GM19035 (cell line): Measurements from ENCODE around the gene ARPIN.
"Not testable (repeated sequence)": the region's sequence is repeated elsewhere in the genome, so short reads cannot be mapped to it uniquely, and the experiment has no call there.

Experiments
- ATAC-seq: cut with Tn5 transposase; IDR thresholded peaks from one replicate; pipeline ENCODE4 v1.9.1; 2021; ENCODE audit not compliant: unreplicated experiment

ARPIN gene

DNA sequence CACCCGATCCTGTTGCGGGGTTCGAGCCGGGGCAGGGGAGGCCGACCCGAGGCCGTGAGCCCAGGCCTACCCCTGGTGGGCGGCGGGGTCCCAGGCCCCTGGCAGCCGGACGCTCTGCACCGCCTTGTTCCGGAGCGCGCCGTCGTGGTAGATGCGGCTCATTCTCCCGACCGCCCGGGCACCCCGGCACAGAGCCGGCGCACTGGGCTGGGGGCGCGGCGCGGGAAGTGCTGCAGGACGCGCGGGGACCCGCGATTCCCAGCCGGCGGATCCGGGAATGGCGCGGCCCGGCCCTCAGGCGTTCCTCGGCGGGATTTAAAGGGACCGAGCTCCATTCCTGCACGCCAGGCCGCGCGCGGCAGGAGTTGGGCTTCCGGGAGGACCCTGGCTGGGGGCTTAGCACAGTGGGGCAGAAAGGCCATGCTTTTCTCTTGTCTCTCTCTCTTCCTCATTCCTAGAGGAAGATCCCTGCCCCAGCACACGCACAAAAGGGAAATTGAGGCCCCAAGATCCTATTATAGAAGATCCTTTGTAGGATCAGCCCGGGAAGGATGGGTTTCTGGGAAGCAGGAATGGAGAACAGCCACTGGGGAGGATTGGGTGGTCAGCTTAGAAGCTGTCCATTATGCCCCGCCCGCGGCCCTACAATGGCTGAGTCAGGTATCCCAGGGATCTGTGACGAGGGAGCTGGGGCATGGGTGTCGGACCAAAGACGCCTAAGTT lies at the start of gene ARPIN:
Gene ARPIN, minus strand, starts transcription at position 279 of the 723 bp plus-strand sequence. Its CDS starts 117 bp downstream, at position 162.
- ATAC-seq: no peak

DNA sequence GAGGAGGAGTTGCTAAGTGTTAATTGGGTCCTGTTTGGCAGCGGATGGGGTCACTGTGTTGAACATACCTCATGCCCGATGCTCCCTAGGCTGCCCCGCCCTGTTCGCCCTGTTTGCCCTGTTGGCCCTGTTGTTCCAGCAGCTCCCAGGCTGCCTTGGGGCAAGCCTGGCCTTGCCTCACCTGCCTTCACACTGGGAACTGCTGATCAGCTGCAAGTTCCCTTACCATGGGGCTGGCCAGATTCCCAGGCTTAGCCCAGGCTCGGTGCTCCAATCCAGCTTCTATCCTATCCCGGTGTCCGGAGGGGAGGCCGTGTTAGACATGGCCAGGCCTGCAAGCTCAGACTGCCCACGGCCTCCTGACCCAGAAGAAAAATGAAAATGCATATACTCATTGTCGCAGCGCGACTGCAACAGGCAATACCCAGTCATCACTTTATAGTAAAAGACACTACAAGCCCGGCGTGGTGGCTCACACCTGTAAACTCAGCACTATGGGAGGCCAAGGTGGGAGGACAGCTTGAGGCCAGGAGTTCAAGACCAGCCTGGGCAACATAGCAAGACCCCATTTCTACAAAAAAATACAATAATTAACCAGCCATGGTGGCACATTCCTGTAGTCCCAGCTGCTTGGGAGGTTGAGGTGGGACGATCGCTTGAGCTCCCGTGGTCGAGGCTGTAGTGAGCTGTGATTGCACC lies 45.5 kb upstream of the ARPIN start:
- ATAC-seq: no peak

- ATAC-seq: not testable (repeated sequence)
Measured at GRCh38 chr15:89955449-89955998, 42.8 kb upstream of the ARPIN start.

DNA sequence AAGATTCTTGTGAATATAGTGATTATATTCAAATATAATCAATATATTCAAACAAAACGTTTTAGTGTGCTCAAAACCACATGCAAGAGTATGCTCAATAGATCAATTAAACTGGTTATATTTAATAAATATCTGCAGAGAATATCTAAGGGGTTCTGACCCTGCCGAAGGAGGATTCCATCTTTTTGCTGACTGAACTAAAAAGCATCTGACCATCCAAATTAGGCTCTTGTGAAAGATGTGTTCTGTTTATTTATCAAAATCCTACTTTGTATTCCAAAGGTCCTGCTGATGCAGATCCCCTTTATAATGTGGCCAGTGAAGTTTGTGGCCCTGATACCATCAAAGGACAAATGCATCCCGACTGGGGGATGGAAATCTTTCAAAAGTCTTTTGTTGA lies 41.8 kb upstream of the ARPIN start:
- ATAC-seq: no peak

DNA sequence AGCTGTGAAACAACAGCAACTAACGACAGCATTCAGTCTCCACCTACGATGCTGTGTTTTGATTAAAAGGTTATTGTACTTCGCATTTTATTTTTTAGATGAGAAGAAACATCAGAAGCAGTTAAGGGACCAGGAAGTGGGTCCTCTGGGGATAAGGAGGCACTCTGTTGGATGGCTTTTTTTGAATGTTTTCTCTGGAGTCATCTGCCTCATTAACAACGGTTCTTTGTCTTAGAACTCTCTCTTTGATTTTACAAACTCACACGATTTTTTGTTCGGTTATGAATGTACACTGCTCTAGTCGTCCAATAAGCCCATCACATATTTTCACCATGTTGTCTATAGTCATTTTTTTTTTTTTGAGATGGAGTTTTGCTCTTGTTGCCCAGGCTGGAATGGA lies 36.0 kb upstream of the ARPIN start:
- ATAC-seq: no peak

- ATAC-seq: no peak
Measured at GRCh38 chr15:89947385-89947784, 34.6 kb upstream of the ARPIN start.

DNA sequence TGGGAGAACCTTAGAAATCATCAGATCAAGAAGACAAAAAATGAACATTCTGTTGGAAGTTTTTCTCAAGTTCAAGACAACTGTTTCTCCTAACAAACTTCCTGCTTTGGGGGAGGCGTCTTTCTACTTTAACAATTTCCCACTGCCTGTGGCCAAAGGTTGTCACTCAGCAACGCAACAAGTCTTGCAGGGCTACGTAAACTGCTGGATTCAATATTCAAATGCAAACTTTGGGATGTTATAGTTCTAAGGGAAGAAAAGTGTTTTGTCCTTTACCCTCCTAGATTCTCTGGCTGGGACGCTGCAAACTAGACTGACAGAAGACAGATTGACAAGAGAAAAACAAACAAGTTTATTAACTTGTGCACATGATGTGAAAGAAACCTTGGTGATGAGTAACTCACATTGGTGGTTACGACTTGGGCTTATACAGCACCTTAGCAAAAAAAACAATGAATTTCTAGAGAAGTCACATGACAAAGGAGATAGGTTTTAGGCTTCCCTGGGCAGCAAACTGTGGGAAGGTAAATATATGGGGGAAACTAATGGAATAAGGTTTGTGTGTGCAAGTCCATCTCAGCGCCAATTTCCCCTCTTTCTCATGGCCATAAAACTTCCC lies 34.0 kb upstream of the ARPIN start:
- ATAC-seq: no peak

GRCh38 chr15:89943721-89944120 lies 31.0 kb upstream of the ARPIN start:
- not testable (repeated sequence) for ATAC-seq

DNA sequence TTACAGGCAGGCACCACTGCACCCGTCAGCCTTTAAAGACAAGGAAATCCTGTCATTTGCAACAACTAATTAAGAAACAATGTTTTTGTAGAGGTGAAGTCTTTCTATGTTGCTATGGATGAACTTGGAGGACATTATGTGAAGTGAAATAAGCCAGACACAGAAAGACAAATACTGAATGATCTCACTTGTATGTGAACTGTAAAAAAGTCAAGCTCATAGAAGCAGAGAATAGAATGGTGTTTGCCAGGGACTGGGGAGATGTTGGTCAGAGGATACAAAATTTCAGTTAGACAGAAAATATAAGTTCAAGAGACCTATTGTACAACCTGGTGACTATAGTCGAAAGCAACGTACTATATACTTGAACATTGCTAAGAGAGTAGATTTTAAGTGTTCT lies 27.2 kb upstream of the ARPIN start:
- ATAC-seq: no peak

GRCh38 chr15:89939377-89939776 lies 26.6 kb upstream of the ARPIN start:
- not testable (repeated sequence) for ATAC-seq

- ATAC-seq: no peak
Measured at GRCh38 chr15:89937365-89938350, 24.9 kb upstream of the ARPIN start.

GRCh38 chr15:89936786-89937265 lies 24.1 kb upstream of the ARPIN start:
- no peak for ATAC-seq

GRCh38 chr15:89936051-89936785 lies 23.5 kb upstream of the ARPIN start:
- ATAC-seq: no peak

DNA sequence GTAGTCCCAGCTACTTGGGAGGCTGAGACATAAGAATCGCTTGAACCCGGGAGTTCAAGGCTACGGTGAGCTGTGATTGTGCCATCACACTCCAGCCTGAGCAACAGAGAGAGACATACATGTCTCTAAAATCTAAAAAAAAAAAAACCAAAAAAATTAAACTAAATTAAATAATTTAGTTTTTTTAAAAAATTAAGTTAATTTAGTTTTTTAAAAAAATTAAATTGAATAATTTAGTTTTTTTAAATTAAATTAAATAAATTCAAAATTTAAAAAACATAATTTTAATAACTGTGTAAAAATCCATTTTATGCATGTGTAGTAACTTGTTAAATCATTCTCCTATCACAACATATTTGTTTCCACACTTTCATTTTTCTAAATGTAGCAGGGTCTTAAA lies 20.1 kb upstream of the ARPIN start:
- no peak for ATAC-seq

- ATAC-seq: no peak
Measured at GRCh38 chr15:89928421-89928820, 15.7 kb upstream of the ARPIN start.

- ATAC-seq: no peak
Measured at GRCh38 chr15:89926158-89926557, 13.4 kb upstream of the ARPIN start.

GRCh38 chr15:89917442-89918101 lies 4.8 kb upstream of the ARPIN start:
- ATAC-seq: no peak

DNA sequence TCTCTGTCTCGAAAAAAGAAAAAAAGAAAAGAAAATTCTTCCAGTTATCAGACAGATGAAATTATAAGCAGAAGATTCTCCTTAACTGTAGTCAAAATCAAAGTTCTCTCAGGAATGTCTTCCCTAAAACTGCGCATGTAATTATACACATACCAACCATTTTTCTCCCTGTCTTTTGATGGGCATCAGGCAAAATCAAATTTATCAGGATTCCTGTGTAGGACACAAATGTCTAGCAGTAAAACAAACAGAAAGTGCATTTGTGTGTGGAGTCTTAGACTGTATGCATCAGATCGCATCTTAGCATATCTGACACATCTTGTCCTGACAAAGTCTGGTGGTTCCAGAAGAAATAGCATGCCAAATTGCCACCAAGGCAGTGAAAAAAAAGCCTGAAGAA lies 3.9 kb upstream of the ARPIN start:
- ATAC-seq: no peak

- ATAC-seq: no peak
Measured at GRCh38 chr15:89912145-89912673, 543 bp downstream of the ARPIN start.
